GM18517 (cell line): ENCODE results near the gene MOSMO.
"Not testable (repeated sequence)": the region's sequence is repeated elsewhere in the genome, so short reads cannot be mapped to it uniquely, and the experiment has no call there.

Experiments
- ATAC-seq: cut with Tn5 transposase; IDR thresholded peaks from one replicate; pipeline ENCODE4 v1.9.1; 2021; ENCODE audit warnings: mild to moderate bottlenecking, moderate library complexity; ENCODE audit not compliant: unreplicated experiment

Gene MOSMO

GRCh38 chr16:22001591-22001990, 6.3 kb upstream of the MOSMO start:
- ATAC-seq: no peak

- not testable (repeated sequence) for ATAC-seq
Observed at GRCh38 chr16:22002047-22002446, 5.9 kb upstream of the MOSMO start.

DNA sequence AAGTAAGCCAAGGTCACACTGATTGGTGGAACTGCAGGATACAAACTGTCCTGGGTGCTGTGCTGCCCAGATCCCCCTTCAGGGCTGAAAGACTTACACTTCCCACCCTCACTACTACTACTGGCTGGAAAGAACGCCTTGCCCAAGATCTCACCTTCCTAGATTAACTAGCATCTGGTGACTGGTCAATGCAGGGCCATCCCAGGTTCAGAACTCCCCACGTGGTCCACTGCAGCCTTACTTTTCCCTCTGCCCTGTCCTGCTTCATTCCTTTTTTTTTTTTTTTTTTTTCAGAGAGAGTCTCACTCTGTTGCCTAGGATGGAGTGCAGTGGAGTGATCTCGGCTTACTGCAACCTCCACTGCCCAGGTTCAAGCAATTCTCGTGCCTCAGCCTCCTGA, 4.7 kb upstream of the MOSMO start:
- ATAC-seq: no peak

GRCh38 chr16:22004341-22004740, 3.6 kb upstream of the MOSMO start:
- ATAC-seq: no peak

- ATAC-seq: no peak
Observed at GRCh38 chr16:22005746-22006145, 2.2 kb upstream of the MOSMO start.

GRCh38 chr16:22006636-22007035, 1.3 kb upstream of the MOSMO start:
- no peak for ATAC-seq

GRCh38 chr16:22007159-22007508, 777 bp upstream of the MOSMO start:
- ATAC-seq: no peak

GRCh38 chr16:22008215-22009059, 526 bp downstream of the MOSMO start:
- ATAC-seq: no peak

GRCh38 chr16:22010902-22011301, 3.0 kb downstream of the MOSMO start:
- no peak for ATAC-seq

- ATAC-seq: no peak
Observed at GRCh38 chr16:22012241-22012640, 4.3 kb downstream of the MOSMO start.

- ATAC-seq: no peak
Observed at GRCh38 chr16:22013486-22013885, 5.6 kb downstream of the MOSMO start.

GRCh38 chr16:22014271-22014873, 6.5 kb downstream of the MOSMO start:
- no peak for ATAC-seq

DNA sequence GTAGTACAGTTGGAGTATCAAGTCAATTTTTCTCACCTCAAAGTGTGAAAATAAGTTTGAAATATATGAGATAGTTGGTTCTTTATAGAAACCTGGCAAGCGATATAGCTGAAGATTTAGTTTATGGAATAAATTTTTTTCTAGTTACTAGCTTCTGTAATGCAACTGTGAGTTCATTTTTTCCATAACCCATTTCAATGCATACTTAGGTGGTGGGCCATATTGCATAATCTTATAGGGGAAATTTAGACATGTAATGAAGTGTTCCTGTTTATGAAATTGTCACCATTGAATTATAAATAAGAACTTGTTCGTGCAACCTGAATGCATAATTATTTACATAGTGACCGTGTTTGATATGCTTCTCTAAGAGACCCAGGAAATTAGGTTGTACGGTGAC, 9.0 kb downstream of the MOSMO start:
- ATAC-seq: no peak

DNA sequence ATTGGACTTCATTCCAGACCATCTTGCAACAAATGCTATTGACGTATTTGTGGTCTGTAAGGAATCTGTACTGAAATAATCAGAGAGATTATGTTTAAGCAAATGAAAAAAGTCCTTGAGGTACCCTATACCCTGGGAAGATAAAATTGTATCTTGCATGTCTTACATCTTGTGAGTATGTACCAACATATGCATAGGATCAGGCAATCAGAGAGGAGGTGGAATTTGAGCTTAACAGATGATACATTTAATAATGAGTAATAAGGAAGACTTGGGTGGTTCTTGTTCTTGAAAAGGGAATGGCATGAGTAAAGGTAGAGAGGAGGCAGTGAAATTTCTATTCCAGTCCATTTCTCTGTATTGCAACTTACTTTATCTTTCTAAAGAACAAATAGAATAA, 10.6 kb downstream of the MOSMO start:
- ATAC-seq: no peak

GRCh38 chr16:22022151-22022550, 14.2 kb downstream of the MOSMO start:
- ATAC-seq: no peak

DNA sequence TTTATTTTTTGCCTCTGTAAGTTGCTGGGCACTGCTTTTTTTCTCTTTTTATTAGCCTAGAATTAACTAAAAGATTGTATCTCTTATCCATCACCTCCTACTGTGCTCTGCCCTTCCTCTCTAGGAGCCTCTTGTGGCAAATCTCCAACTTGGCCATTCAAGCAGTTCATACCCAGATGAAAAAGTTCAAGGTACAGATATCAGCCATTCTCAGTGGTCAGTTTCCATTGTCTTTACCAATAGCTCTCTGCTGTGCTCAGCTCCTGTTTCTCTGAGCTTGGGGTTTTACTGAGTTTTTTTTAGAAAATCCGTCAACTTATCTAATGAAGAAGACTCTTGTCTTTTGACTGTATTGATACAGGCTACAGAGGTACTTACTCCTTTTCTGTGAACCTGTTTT, 15.6 kb downstream of the MOSMO start:
- ATAC-seq: no peak

GRCh38 chr16:22024785-22025184, 16.9 kb downstream of the MOSMO start:
- ATAC-seq: not testable (repeated sequence)

DNA sequence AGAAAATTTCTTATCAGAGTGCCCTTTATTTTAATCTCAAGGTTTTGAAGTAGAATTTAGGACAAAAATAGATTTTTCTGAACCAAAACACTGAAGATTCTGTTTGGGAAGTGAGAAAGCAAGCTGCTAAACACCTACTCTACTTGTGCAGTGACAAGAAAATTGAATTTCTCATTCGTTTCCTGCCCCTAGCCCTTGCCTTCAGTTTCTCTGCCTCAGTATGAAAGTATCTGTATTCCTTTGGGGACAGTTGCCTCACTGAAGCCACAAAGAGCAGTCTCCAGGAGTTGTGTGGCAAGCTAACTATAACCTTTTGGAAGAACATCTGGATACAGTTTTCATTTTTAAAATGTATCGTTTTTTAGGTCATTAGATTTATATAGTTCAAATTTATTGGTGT, 19.7 kb downstream of the MOSMO start:
- no peak for ATAC-seq

DNA sequence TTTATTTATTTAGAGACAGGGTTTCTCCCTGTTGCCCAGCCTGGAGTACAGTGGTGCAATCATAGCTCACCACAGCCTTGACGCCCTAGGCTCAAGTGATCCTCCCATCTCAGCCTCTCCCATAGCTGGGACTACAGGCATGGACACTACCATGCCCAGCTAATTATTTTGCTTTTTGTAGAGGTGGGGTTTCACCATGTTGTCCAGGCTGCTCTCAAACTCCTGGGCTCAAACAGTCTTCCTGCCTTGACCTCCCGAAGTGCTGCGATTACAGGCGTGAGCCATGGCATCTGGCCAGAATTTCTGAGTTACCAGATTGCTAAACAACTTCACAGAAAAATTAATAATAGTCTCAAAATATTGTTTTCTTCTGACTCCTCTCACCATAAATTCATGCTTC, 21.7 kb downstream of the MOSMO start:
- ATAC-seq: no peak

DNA sequence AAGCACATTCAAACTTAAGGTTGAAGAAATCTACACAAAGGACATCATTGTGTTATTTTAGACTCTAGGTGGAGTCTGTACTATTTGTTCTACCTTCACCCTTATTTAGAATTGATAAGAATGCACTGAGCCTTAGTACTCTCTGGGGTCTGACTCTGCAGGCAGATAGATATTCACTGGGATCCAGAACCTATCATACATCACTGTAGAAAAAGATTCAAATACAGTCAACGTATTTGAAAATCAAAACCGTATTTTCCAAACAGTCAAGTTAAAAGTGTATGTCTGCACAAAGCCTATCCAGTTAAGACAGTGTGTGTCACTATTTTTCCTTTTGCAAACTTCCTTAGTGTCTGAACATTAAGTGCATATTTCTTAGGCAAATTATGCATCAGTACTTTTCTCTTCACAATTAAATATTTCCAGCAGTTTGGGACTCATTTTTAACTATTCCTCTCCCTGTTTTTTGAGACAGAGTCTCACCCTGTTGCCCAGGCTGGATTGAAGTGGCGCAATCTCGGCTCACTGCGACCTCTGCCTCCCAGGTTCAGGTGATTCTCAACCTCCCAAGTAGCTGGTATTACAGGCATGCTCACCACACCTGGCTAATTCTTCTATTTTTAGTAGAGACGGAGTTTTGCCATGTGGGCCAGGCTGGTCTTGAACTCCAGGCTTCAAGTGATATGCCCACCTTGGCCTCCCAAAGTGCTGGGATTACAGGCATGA, 22.3 kb downstream of the MOSMO start:
- ATAC-seq: no peak

DNA sequence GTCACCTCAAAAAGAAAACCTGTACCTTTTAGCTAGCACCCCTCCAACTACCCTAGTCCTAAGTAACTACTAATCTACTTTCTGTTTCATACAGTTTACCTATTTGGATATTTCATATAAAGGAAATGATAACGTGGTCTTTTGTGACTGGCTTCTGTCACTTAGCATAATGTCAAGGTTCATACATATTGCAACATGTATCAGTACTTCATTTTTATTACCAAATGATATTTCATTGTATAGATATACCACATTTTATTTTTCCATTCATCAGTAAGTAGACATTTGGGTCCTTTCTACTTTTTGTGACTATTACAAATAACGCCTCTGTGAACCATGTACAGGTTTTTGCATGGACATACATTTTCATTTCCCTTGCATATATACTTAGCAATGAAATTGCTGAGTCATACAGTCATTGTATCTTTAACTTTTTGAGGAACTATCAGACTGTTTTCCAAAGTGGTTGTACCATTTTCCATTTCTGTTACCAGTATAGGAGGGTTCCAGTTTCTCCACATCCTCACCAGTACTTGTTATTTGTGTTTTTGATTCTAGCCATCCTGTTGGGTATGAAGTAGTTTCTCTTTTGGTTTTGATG, 23.7 kb downstream of the MOSMO start:
- no peak for ATAC-seq

GRCh38 chr16:22034503-22034902, 26.6 kb downstream of the MOSMO start:
- no peak for ATAC-seq
